Measurements from ENCODE around the gene DDIT3.

DDIT3 gene

GRCh38 chr12:57479376-57480115, 40.8 kb downstream of the DDIT3 start, which contains the start of gene ARHGAP9:
Gene ARHGAP9 (minus strand): TSS chr12:57479866. CDS start chr12:57479406, 460 bp downstream.
- DNase-seq: peak; percentile 54

- DNase-seq: no peak
Measured at GRCh38 chr12:57479043-57479375, 41.3 kb downstream of the DDIT3 start.

GRCh38 chr12:57477710-57478681, 42.3 kb downstream of the DDIT3 start:
- peak; percentile 34 for DNase-seq

- no peak for DNase-seq
Measured at GRCh38 chr12:57476993-57477709, 43.2 kb downstream of the DDIT3 start.

GRCh38 chr12:57476162-57476992, 43.9 kb downstream of the DDIT3 start:
- DNase-seq: peak; percentile 82

- no peak for DNase-seq
Measured at GRCh38 chr12:57475271-57476161, 44.8 kb downstream of the DDIT3 start.

GRCh38 chr12:57474862-57475261, 45.5 kb downstream of the DDIT3 start:
- no peak for DNase-seq

- no peak for DNase-seq
Measured at GRCh38 chr12:57474430-57474829, 45.9 kb downstream of the DDIT3 start.

GRCh38 chr12:57473886-57474285, 46.4 kb downstream of the DDIT3 start:
- no peak for DNase-seq

GRCh38 chr12:57473392-57473791, 46.9 kb downstream of the DDIT3 start:
- DNase-seq: no peak

- no peak for DNase-seq
Measured at GRCh38 chr12:57472391-57472790, 47.9 kb downstream of the DDIT3 start.

- DNase-seq: no peak
Measured at GRCh38 chr12:57471661-57472060, 48.7 kb downstream of the DDIT3 start.

GRCh38 chr12:57470970-57471656, 49.2 kb downstream of the DDIT3 start:
- no peak for DNase-seq

- DNase-seq: no peak
Measured at GRCh38 chr12:57470286-57470969, 49.9 kb downstream of the DDIT3 start.

GRCh38 chr12:57469296-57470164, 50.8 kb downstream of the DDIT3 start:
- no peak for DNase-seq

- DNase-seq: no peak
Measured at GRCh38 chr12:57467915-57468314, 52.4 kb downstream of the DDIT3 start.

- no peak for DNase-seq
Measured at GRCh38 chr12:57467212-57467874, 53.0 kb downstream of the DDIT3 start.

Data from activated naive CD4-positive, alpha-beta T cell treated with anti-CD3 and anti-CD28 coated beads, Interleukin-2, amount 50 U/mL, for 16 hours (primary cell).